ENCODE measurements around the gene PRKCA. TPM values are rescaled to one million over a fixed set of nuclear protein-coding genes. Genes with fewer than 3 reads are reported as not detected.

The PRKCA gene
- total and polyA plus RNA-seq, 2 of the 13 experiments (the other 11 are each of a cell fraction or from before 2014, with no cell fraction given), result 18.5 to 21.5 TPM

MicroRNAs encoded within 50 kb of the gene (microRNA counts, 767-probe panel; counts per million panel counts)
- not detected for microRNA hsa-miR-634

Small RNA genes within 50 kb of the gene (microRNA-seq; reads per million reads assigned to microRNA genes)
- not detected for gene MIR634

Small RNA genes within 50 kb of the gene (small RNA-seq; reads per million reads assigned to genes)
- gene MIR634 (ENCODE audit: insufficient read depth in 2 of 3, insufficient read length in 3 of 3, low read depth in 2 of 3, low replicate concordance in 1 of 3), result 0 reads per million in 3 experiments
- gene RN7SL735P (ENCODE audit: insufficient read depth in 2 of 3, insufficient read length in 3 of 3, low read depth in 2 of 3, low replicate concordance in 1 of 3), result 0 reads per million in 3 experiments
- gene RNA5SP444 (ENCODE audit: insufficient read depth in 2 of 3, insufficient read length in 3 of 3, low read depth in 2 of 3, low replicate concordance in 1 of 3), result 0 reads per million in 3 experiments
- 0 reads per million in 3 experiments for gene RNA5SP445 (ENCODE audit: insufficient read depth in 2 of 3, insufficient read length in 3 of 3, low read depth in 2 of 3, low replicate concordance in 1 of 3)
- 0 reads per million in 3 experiments for gene RNU6-928P (ENCODE audit: insufficient read depth in 2 of 3, insufficient read length in 3 of 3, low read depth in 2 of 3, low replicate concordance in 1 of 3)

Other genes starting within 250 kb of the PRKCA start
- gene CEP112, start 110.5 kb upstream of the PRKCA start, total RNA-seq (2016; rRNA removed; fragmentation: Illumina TruSeq; extraction: Trizol), result 2.7 and 3.4 TPM in 2 replicates
- gene CEP112, start 110.5 kb upstream of the PRKCA start, polyA plus RNA-seq (2011; rRNA removed), result 1.1 and 1.2 TPM in 2 replicates
- gene APOH, start 73.2 kb upstream of the PRKCA start, total RNA-seq (2016; rRNA removed; fragmentation: Illumina TruSeq; extraction: Trizol), result 2,482 and 4,846 TPM in 2 replicates
- 5,538 and 5,748 TPM in 2 replicates for gene APOH, start 73.2 kb upstream of the PRKCA start, polyA plus RNA-seq (2011; rRNA removed)

All from HepG2 (cell line).